NCI-H1092 (cell line): ENCODE measurements around the gene DGUOK.
"Not testable (repeated sequence)": the region's sequence is repeated elsewhere in the genome, so short reads cannot be mapped to it uniquely, and the experiment has no call there.

Source experiments
- DNase-seq: peaks from one replicate; lab custom pipeline; 2025; lab: John Stamatoyannopoulos, UW

The DGUOK gene

GRCh38 chr2:73901143-73901542 is 25.5 kb upstream of the DGUOK start:
- DNase-seq, result no peak

GRCh38 chr2:73902284-73902683 is 24.4 kb upstream of the DGUOK start:
- no peak for DNase-seq

- DNase-seq, result no peak
These were observed 23.4 kb upstream of the DGUOK start for GRCh38 chr2:73903313-73903712.

GRCh38 chr2:73903949-73904613 is 22.6 kb upstream of the DGUOK start:
- not testable (repeated sequence) for DNase-seq

DNA sequence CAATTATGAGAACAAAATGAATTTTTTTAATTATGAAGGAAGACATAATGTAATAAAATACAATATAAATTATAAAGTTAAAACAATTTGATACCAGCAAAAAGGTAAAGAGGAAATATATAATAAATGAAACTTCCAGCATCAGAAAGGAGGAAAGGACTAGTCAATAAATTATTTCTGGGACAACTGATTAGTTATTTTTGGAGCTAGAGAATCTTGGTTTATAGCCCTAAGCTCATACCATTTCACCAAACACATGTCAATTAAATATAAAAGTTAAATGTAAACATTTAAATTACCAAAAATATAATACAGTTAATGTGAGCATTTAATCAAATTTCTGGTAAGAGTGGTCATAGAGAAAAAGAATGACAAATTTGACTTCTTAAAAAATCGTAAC is 21.7 kb upstream of the DGUOK start:
- no peak for DNase-seq

- DNase-seq, result no peak
These were observed 19.7 kb upstream of the DGUOK start for GRCh38 chr2:73906847-73907505.

DNA sequence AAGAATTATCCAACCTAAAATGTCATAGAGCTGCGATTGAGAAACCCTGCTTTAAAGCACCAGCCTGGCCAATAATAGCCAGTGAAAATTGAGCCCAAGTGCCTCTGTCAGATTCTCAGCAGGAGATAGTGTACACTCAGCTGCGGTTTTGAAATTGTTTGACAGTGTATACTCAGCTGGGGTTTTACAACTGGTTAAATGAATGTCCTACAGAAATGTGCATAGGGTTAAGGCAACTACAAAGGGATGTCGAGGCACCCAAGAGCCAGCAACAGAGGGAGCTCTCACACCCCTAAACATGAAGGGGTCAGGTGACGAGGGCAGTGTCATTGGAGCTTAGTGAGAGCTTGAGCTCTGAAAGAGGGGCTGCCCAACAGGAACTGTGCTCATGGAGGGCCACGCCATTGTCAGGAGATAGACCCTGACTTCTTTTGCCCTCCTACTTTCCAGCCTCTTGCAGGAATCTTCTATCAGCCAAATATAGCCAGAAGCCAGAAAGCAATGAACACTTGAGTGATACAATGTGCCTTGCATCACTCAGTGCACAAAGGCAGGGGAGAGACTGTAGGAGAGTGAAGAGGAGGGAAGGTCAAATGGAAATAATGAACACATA is 18.7 kb upstream of the DGUOK start:
- DNase-seq, result peak; percentile 57

DNA sequence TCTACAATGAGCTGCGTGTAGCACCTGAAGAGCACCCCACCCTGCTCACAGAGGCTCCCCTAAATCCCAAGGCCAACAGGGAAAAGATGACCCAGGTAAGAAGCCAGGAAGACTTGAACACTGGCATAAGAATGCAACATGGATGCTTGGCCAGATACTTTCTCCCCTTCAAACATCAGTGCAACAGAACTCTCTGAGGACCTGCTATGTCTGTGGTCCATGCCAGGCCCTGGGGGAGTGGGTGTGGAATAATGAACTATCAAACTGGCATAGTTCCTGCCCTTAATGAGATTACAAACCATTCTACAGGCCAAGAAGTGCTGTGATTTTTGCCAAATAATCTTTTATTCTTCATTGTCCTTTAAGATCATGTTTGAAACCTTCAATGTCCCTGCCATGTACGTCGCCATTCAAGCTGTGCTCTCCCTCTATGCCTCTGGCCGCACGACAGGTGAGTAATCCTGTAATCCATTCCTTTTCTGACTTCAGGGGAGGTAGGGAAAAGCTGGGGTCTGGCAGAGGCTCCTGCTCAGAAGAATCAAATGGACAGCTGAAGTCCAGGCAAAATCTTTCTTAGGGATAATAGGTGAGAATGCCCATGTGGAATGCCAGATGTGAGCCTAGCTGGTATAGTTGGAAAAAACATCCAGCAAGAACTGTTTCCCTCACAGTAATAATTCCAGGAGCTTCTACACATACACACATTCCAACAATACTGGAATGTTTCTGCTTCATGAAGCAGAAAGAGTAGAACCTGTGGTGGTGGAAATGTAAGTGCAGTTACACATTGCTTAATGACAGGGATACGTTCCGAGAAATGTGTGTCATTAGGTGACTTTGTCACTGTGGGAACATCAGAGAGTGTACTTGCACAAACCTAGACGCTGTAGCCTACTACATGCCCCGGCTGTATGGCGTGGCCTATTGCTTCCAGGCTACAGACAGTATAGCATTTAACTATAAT is 17.7 kb upstream of the DGUOK start:
- DNase-seq, result no peak

GRCh38 chr2:73910873-73911547 is 15.7 kb upstream of the DGUOK start:
- DNase-seq, result no peak

- no peak for DNase-seq
These were observed 15.0 kb upstream of the DGUOK start for GRCh38 chr2:73911548-73912208.

DNA sequence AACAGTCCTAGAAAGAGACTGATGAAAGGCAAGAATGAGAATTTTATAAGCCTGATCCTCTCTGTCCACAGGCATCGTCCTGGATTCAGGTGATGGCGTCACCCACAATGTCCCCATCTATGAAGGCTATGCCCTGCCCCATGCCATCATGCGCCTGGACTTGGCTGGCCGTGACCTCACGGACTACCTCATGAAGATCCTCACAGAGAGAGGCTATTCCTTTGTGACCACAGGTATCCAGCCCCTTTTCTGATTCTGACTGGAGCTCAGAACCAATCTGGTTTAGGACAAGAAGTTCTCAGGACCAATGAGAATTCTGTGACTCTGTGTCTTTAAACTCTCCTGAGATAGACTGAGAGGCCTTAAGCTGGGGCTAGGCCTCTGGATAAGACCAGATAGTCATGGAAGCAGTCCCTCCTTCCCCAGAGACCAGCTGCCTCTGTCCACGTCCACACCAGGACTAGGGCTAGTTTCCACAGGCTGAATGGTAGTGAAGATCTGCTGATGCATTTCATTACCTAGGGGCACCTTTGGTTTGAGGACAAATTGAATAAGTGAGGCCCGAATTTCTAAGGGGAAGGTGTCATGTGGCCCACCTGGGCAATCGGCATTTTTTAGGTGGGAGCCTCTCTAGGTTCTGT is 13.1 kb upstream of the DGUOK start:
- DNase-seq, result no peak

DNA sequence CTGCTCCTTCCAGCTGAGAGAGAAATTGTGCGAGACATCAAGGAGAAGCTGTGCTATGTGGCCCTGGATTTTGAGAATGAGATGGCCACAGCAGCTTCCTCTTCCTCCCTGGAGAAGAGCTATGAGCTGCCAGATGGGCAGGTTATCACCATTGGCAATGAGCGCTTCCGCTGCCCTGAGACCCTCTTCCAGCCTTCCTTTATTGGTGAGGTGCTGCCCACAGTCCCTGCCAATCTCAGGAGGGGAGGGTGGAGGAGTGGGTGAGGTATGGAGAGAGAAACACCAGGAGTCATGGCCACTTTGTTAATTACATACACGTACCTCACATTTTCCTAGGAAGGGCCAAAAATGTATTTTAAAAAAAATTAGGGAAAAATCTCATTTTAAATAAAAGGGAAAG is 12.0 kb upstream of the DGUOK start:
- no peak for DNase-seq

GRCh38 chr2:73915437-73915993 is 11.2 kb upstream of the DGUOK start:
- DNase-seq, result no peak

GRCh38 chr2:73916666-73917065 is 10.0 kb upstream of the DGUOK start:
- no peak for DNase-seq

DNA sequence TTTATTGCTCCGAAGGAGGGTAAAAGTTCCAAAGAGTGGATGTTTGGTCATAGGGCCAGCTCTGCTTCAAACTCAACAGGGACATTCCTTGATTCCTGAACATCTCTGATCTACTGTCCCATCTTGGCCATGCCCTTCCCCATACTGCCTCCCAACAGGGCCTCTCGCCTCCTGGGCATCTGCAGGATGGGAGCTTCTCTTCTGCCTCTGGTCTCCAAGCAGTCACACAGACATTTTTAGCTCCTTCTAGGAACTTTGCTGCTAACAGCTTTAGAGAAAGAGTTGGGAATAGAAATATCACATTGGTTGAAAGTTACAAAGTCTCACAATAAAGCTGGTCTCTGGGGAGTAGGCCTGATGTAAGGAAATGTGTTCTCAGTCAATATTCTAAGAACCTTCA is 9.4 kb upstream of the DGUOK start:
- DNase-seq, result no peak

DNA sequence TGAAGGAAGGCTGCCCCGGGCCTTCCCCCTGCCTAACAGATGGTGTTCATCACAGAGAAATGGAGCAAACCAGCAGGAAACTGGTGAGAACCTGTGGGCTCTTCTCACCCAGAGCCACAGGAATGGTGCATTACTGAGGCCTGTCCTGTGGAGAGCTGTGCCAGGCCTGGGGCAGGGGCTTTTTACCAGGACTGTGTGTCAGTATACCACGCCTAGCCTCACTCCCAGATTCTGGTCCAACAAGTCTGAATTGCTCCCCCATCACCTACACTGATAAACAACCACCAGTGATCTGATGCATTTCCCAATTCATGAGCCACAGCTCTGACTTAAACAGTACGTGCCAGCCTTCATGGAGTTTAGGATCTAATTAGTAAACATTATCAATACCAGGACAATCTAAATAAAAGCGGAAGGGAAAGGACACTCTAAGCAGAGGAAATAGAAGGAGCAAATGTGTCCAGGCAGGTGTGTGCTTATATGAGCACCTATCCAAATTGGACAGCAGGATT is 8.9 kb upstream of the DGUOK start:
- DNase-seq, result no peak

DNA sequence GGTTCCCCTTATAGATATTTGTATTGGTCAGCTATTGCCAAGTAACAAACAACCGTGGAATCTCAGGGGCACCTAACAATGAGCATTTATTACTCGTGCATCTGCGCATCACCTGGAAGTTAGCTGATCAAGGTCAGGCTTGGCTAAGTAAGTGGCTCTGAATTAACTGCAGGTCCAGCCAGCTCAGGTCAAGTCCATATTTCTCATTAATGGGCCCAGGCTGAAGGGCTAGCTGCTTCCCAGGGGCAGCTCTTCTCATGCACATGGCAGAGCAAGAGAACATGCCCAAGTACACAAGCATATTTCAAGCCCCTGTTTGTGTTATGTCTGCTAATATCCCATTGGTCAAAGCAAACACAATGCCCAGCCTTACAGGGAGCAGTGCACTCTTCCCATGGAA is 7.8 kb upstream of the DGUOK start:
- no peak for DNase-seq

GRCh38 chr2:73919596-73920228 is 7.0 kb upstream of the DGUOK start:
- DNase-seq, result no peak
